Retinal pigment epithelial cell (primary cell): ENCODE results near the gene GJB1.
"Not testable (repeated sequence)": the region's sequence is repeated elsewhere in the genome, so short reads cannot be mapped to it uniquely, and the experiment has no call there.

Source experiments
- DNase-seq: peaks from one replicate; pipeline ENCODE4 v3.0.0-alpha.2; 2010; ENCODE audit warnings: low read depth
- H3K4me3 ChIP-seq: 2 replicates; pipeline ENCODE4 v1.5.1; 2011; ENCODE audit warnings: mild to moderate bottlenecking, low read length, control low read depth, moderate library complexity
- TF ChIP-seq, protein P1 (sequence below): conservative IDR thresholded peaks from 2 replicates; pipeline ENCODE4 v1.5.1; 2011; ENCODE audit warnings: low read depth, low read length, control low read depth, inconsistent platforms

The GJB1 gene

DNA sequence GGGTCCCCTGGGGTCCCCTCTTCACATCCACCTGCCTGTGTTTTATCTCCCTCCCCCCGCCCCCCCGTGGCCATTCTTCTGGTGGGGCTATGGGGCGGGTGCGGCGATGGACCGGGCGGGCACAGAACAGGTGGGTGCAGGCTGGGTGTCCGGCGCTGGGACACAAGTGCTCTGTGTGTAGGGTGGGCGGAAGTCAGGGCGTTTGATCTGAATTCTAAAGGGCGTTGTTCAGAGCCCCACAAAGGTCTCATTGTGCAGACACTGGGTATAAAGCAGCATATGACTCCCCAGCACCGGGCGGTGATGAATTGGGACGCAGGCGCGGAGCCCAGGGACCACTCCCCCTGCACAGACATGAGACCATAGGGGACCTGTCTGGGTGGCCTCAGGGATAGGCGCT lies at the start of gene GJB1:
Gene GJB1, plus strand, starts transcription at position 296 of the 400 bp plus-strand sequence. CDS start 484 bp downstream, outside the sequence.
- no peak within 1 kb of the TSS for H3K4me3 ChIP-seq
- no peak for DNase-seq
- TF ChIP-seq, protein P1, sequence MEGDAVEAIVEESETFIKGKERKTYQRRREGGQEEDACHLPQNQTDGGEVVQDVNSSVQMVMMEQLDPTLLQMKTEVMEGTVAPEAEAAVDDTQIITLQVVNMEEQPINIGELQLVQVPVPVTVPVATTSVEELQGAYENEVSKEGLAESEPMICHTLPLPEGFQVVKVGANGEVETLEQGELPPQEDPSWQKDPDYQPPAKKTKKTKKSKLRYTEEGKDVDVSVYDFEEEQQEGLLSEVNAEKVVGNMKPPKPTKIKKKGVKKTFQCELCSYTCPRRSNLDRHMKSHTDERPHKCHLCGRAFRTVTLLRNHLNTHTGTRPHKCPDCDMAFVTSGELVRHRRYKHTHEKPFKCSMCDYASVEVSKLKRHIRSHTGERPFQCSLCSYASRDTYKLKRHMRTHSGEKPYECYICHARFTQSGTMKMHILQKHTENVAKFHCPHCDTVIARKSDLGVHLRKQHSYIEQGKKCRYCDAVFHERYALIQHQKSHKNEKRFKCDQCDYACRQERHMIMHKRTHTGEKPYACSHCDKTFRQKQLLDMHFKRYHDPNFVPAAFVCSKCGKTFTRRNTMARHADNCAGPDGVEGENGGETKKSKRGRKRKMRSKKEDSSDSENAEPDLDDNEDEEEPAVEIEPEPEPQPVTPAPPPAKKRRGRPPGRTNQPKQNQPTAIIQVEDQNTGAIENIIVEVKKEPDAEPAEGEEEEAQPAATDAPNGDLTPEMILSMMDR: no peak

DNA sequence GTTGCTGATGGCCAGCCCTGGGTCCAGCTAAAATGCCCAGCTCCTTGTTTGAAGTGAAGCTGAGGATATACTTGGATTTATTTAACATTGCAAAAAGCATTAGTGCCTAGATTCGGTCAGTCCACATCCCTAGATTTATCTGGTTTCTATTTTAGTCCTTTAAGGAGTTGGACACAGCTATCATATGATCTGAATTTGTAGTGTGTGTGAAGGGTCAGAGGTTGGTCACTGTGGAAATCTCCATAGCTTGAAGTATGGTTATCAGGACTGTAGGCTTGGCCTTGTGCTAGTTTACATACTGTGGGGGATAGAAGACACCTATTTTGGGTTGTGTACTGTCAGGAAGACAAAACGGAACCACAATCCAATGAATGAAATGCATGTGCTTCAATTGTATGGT lies 49.6 kb upstream of the GJB1 start:
- TF ChIP-seq, protein P1: no peak
- no peak overlapping the region for H3K4me3 ChIP-seq
- no peak for DNase-seq

DNA sequence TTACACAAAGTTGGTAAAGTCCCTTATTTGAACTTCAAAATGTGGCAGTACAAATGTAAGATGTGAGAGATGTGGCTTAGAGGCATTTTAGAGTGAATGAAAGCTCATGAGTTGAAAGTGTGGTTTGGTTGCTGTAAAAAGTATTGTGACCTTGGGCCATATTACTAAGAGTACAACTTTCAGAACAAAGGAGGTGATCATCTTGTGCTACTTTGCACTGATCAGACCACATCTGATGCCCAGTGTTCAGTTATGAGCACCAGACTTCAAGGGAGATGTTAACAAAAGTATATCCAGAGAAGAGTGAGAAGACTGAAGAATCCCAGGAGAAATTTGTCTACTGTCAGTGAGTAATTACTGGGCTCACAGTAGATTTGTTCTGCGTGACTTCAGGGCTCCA lies 48.2 kb upstream of the GJB1 start:
- no peak for DNase-seq
- no peak overlapping the region for H3K4me3 ChIP-seq
- TF ChIP-seq, protein P1: no peak

DNA sequence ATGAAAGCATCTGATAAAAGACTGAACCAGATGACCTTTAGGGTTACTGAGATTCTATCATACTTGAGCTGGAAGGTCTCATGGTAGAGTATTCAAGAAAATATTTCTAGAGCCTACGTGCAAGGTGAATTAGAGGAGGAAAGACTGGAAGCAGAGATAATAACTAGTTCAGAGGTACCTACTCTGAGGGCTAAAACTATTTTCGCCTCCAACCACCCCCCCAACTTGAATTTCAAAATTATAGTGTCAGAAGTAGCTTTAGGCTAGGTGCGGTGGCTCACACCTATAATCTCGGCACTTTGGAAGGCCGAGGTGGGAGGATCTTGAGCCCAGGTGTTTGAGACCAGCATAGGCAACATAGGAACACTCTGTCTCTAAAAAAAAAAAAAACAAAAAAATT lies 47.5 kb upstream of the GJB1 start:
- no peak overlapping the region for H3K4me3 ChIP-seq
- TF ChIP-seq, protein P1: no peak

DNA sequence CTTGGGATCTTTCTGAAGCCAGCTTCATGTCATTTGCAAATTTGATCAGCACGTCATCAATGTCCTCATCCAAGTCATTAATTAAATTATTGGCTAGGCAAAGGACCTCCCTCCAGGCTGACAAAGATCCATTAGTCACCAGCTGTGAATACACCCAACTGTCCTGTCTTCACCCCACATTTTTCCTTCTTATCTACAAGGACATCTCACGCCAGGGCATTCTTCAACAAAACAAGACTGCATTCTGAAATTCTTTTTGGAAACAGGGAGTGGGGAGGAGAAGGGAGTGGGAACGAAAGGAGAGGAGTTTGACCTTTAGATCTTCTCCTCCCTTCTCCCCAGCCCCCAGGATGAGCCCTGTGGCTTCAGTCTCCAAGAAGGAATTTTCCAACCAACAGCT lies 45.7 kb upstream of the GJB1 start:
- TF ChIP-seq, protein P1: no peak
- no peak for DNase-seq
- no peak overlapping the region for H3K4me3 ChIP-seq

More for the DNA sequence above, 47.5 kb upstream of the GJB1 start:
- no peak for DNase-seq

DNA sequence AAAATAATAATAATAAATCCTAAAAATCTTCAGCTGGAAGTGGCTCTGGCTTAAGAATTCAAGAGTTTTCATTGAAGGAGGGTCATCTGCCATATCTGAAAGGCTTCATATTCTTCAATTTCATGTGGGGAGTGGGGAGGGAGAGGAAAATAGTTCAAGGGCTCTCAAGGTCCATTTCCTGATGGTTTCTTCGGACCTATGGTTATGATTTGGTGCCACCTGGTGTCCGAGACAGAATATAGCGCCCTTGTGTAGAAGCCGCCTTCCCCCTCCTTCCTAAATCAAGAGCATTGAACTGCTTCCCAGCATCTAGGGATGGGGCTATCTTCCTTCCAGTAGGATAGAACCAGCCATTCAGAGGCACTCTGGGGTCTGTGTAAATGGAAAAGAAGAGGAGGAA lies 44.1 kb upstream of the GJB1 start:
- H3K4me3 ChIP-seq: no peak overlapping the region
- TF ChIP-seq, protein P1: peak; percentile 76
- no peak for DNase-seq

DNA sequence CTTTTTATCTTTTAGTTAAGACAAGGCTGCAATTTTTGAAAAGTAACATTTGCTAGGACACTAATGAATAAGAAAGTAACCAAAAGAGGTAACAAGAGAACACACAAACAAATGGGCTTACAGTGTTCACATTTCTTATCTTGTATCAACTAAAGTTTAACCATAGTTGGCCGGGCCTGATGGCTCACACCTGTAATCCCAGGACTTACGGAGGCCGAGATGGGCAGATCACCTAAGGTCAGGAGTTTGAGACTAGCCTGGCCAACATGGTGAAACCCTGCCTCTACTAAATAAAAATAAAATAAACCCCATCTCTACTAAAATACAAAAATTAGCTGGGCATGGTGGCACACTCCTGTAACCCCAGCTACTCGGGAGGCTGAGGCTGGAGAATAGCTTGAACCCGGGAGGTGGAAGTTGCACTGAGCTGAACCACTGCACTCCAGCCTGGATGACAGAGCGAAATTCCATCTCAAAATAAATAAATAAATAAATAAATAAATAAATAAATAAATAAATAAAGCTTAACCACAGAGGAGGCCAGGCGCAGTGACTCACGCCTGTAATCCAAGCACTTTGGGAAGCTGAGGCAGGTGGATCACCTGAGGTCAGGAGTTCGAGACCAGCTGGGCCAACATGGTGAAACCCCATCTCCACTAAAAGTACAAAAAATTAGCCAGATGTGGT lies 42.3 kb upstream of the GJB1 start:
- DNase-seq, H3K4me3 ChIP-seq: not testable (repeated sequence)
